MCF 10A (cell line): ENCODE data around the gene PRUNE2. TPM values are rescaled to one million over a fixed set of nuclear protein-coding genes. Genes with fewer than 3 reads are reported as not detected.

Experiments used
- BruUV-seq: library from RNA; stranded (reverse); fragments of 400-500 nt; replicated peaks from 2 replicates; lab custom pipeline; 2021; lab: Mats Ljungman, UMichigan
- CTCF ChIA-PET: fragments of 300-600 bp; sonication (Branson Sonifier 250); formaldehyde crosslinking; extraction: SDS; loops from one replicate; lab custom pipeline; 2021; ENCODE audit warnings: antibody characterized with exemption, inconsistent platforms; lab: Yijun Ruan, JAX
- POLR2A ChIA-PET: fragments of 300-600, 350-650 bp; sonication (Branson Sonifier 250); formaldehyde crosslinking; extraction: SDS; loops from one replicate; lab custom pipeline; 2020; ENCODE audit warnings: antibody characterized with exemption, inconsistent platforms; lab: Yijun Ruan, JAX
- DNase-seq: peaks from one replicate; pipeline ENCODE4 v3.0.0-alpha.2; 2018; ENCODE audit not compliant: unreplicated experiment
- H3K27ac Mint-ChIP-seq: one replicate; pipeline ENCODE4 v1.8.0; 2022; ENCODE audit warnings: mild to moderate bottlenecking, low read depth, mixed read lengths; ENCODE audit not compliant: unreplicated experiment
- H3K27me3 Mint-ChIP-seq: one replicate; pipeline ENCODE4 v1.8.0; 2022; ENCODE audit warnings: mixed read lengths; ENCODE audit not compliant: insufficient read depth, unreplicated experiment
- H3K36me3 Mint-ChIP-seq: one replicate; pipeline ENCODE4 v1.8.0; 2022; ENCODE audit warnings: mild to moderate bottlenecking, moderate library complexity, mixed read lengths; ENCODE audit not compliant: insufficient read depth, unreplicated experiment
- H3K4me1 Mint-ChIP-seq: one replicate; pipeline ENCODE4 v1.8.0; 2022; ENCODE audit warnings: mixed read lengths; ENCODE audit not compliant: insufficient read depth, unreplicated experiment
- H3K4me3 Mint-ChIP-seq: one replicate; pipeline ENCODE4 v1.8.0; 2022; ENCODE audit warnings: mild to moderate bottlenecking, moderate library complexity, mixed read lengths; ENCODE audit not compliant: unreplicated experiment
- H3K9me3 Mint-ChIP-seq: one replicate; pipeline ENCODE4 v1.8.0; 2022; ENCODE audit warnings: mixed read lengths; ENCODE audit not compliant: unreplicated experiment
- CTCF ChIP-seq: fragments of 200-600 bp; IDR thresholded peaks from one replicate; pipeline ENCODE4 v1.8.0; 2022; ENCODE audit warnings: antibody characterized with exemption, mild to moderate bottlenecking; ENCODE audit not compliant: unreplicated experiment
- intact Hi-C: fragments of 100-400 bp; cut with micrococcal nuclease; formaldehyde crosslinking; loops from 2 replicates; pipeline ENCODE4 v1.14.1; 2022
- total RNA-seq: library from RNA; stranded (reverse); gene quantifications from 2 replicates; pipeline ENCODE4 v1.2.3, GENCODE V29; 2022

Gene PRUNE2
- total RNA-seq, 1 experiment from 2014 or later: 0.63 TPM

GRCh38 chr9:76818271-76818670 is 87.6 kb downstream of the PRUNE2 start:
- Mint-ChIP-seq H3K36me3 (no peaks in the 10 kb centered on the region), H3K4me1 (peaks cover 16% of the 10 kb centered on the region), H3K27me3 (no peaks in the 10 kb centered on the region), H3K4me3 (no peak overlapping the region), H3K9me3 (no peaks in the 10 kb centered on the region), H3K27ac (peak overlapping the region; percentile 80)
- POLR2A ChIA-PET: interaction anchor here (0.6 to 4.1 kb wide), 6 partner anchors 17 to 669 kb away, joined by 3 to 17 read pairs (median 4); no protein-coding TSS in a partner anchor
- no peak for TF ChIP-seq CTCF
- intact Hi-C loops: loop anchor here (1.0 to 5.0 kb wide), 3 partner anchors 49 to 109 kb away; no protein-coding TSS in a partner anchor
- DNase-seq: peak; percentile 97
- CTCF ChIA-PET: interaction anchor here (1.2 to 1.5 kb wide), 3 partner anchors 8 to 332 kb away, joined by 3 to 4 read pairs (median 4); no protein-coding TSS in a partner anchor
- BruUV-seq: no TSS peak

GRCh38 chr9:76817489-76817888 is 88.4 kb downstream of the PRUNE2 start:
- H3K9me3 Mint-ChIP-seq: no peaks in the 10 kb centered on the region
- intact Hi-C loops: loop anchor here (5.0 kb wide), 2 partner anchors 50 to 110 kb away; no protein-coding TSS in a partner anchor
- H3K36me3 Mint-ChIP-seq: no peaks in the 10 kb centered on the region
- peak overlapping the region; percentile 80 for H3K27ac Mint-ChIP-seq
- BruUV-seq: no TSS peak
- DNase-seq: peak; percentile 80
- TF ChIP-seq CTCF: no peak
- ChIA-PET CTCF (interaction anchor here (0.5 to 2.3 kb wide), 8 partner anchors 9 to 346 kb away, joined by 3 to 10 read pairs (median 3); no protein-coding TSS in a partner anchor), POLR2A (interaction anchor here (0.6 to 4.1 kb wide), 7 partner anchors 18 to 670 kb away, joined by 3 to 17 read pairs (median 4); no protein-coding TSS in a partner anchor)
- no peaks in the 10 kb centered on the region for H3K27me3 Mint-ChIP-seq
- H3K4me1 Mint-ChIP-seq: peaks cover 16% of the 10 kb centered on the region
- no peak overlapping the region for H3K4me3 Mint-ChIP-seq

GRCh38 chr9:76812591-76812990 is 93.3 kb downstream of the PRUNE2 start:
- ChIA-PET CTCF (interaction anchor here (0.6 to 6.9 kb wide), 9 partner anchors 78 to 524 kb away, joined by 3 to 121 read pairs (median 8); no protein-coding TSS in a partner anchor), POLR2A (interaction anchor here (0.6 to 4.1 kb wide), 3 partner anchors 338 to 346 kb away, joined by 3 to 20 read pairs (median 3); no protein-coding TSS in a partner anchor)
- TF ChIP-seq CTCF: no peak
- no peaks in the 10 kb centered on the region for H3K9me3 Mint-ChIP-seq
- H3K27me3 Mint-ChIP-seq: peaks cover 14% of the 10 kb centered on the region
- no peaks in the 10 kb centered on the region for H3K36me3 Mint-ChIP-seq
- peaks cover 5% of the 10 kb centered on the region for H3K4me1 Mint-ChIP-seq
- H3K4me3 Mint-ChIP-seq: no peak overlapping the region
- intact Hi-C loops: no loop called here
- no peak for DNase-seq
- no peak overlapping the region for H3K27ac Mint-ChIP-seq
- BruUV-seq: no TSS peak

GRCh38 chr9:76810377-76810957 is 95.4 kb downstream of the PRUNE2 start:
- POLR2A ChIA-PET: interaction anchor here (0.6 to 4.1 kb wide), 7 partner anchors 9 to 496 kb away, joined by 3 to 20 read pairs (median 3); no protein-coding TSS in a partner anchor

More at GRCh38 chr9:76810377-76810957, 95.4 kb downstream of the PRUNE2 start:
- DNase-seq: peak; percentile 72
- no peaks in the 10 kb centered on the region for H3K9me3 Mint-ChIP-seq
- no peak overlapping the region for H3K4me3 Mint-ChIP-seq
- no peaks in the 10 kb centered on the region for H3K4me1 Mint-ChIP-seq
- no TSS peak for BruUV-seq
- peaks cover 14% of the 10 kb centered on the region for H3K27me3 Mint-ChIP-seq
- H3K36me3 Mint-ChIP-seq: no peaks in the 10 kb centered on the region
- CTCF ChIA-PET: interaction anchor here (0.6 to 6.9 kb wide), 28 partner anchors 8 to 426 kb away, joined by 3 to 121 read pairs (median 4); no protein-coding TSS in a partner anchor
- H3K27ac Mint-ChIP-seq: no peak overlapping the region
- TF ChIP-seq CTCF: peak; percentile 81
- intact Hi-C loops: loop anchor here (1.0 kb wide), 3 partner anchors 177 to 352 kb away; no protein-coding TSS in a partner anchor
